Mesenchymal stem cell (in vitro differentiated cells and primary cell): ENCODE data around the gene FIGN.

ENCODE experiments used
- DNase-seq: peaks from one replicate; pipeline ENCODE4 v3.0.0-alpha.2; 2013
- H2AFZ ChIP-seq: one replicate; pipeline ENCODE4 v1.6.1; 2013; ENCODE audit warnings: low read depth, mild to moderate bottlenecking, control low read depth, inconsistent platforms, low read length, moderate library complexity
- H2AK5ac ChIP-seq: 2 replicates; pipeline ENCODE4 v1.6.1; 2013; ENCODE audit warnings: low read length, moderate library complexity, mild to moderate bottlenecking, inconsistent platforms; ENCODE audit not compliant: severe bottlenecking
- H2BK120ac ChIP-seq: one replicate; pipeline ENCODE4 v1.6.1; 2013; ENCODE audit warnings: low read depth, mild to moderate bottlenecking, inconsistent platforms, low read length, moderate library complexity
- H2BK12ac ChIP-seq, 2 experiments: one replicate each; pipeline ENCODE4 v1.6.1; 2013; ENCODE audit warnings: inconsistent platforms in 2 of 2, low read length in 2 of 2, mild to moderate bottlenecking in 2 of 2, moderate library complexity in 2 of 2, control low read depth in 1 of 2
- H2BK15ac ChIP-seq: one replicate; pipeline ENCODE4 v1.6.1; 2013; ENCODE audit warnings: mild to moderate bottlenecking, low read depth, inconsistent platforms; ENCODE audit not compliant: poor library complexity, severe bottlenecking
- H2BK5ac ChIP-seq: 2 replicates; pipeline ENCODE4 v1.6.1; 2013; ENCODE audit warnings: low read depth, mild to moderate bottlenecking, low read length, control low read depth, inconsistent platforms; ENCODE audit not compliant: poor library complexity, severe bottlenecking
- H3K14ac ChIP-seq, 2 experiments: one replicate each; pipeline ENCODE4 v1.6.1; 2013; ENCODE audit warnings: inconsistent platforms in 2 of 2, low read length in 2 of 2, control low read depth in 1 of 2, mild to moderate bottlenecking in 1 of 2, moderate library complexity in 1 of 2
- H3K18ac ChIP-seq, 2 experiments: one replicate each; pipeline ENCODE4 v1.6.1; 2013; ENCODE audit warnings: inconsistent platforms in 2 of 2, low read length in 2 of 2, control low read depth in 1 of 2, low read depth in 1 of 2, mild to moderate bottlenecking in 1 of 2
- H3K23ac ChIP-seq, 2 experiments: one replicate each; pipeline ENCODE4 v1.6.1; 2013; ENCODE audit warnings: inconsistent platforms in 2 of 2, low read length in 2 of 2, mild to moderate bottlenecking in 2 of 2, moderate library complexity in 2 of 2, control low read depth in 1 of 2
- H3K27ac ChIP-seq: 2 replicates; pipeline ENCODE4 v1.5.1; 2013; ENCODE audit warnings: mild to moderate bottlenecking, moderate library complexity, low read length, control low read depth, inconsistent platforms; ENCODE audit not compliant: poor library complexity, severe bottlenecking
- H3K27me3 ChIP-seq, 2 experiments: 2 replicates each; pipeline versions ENCODE4 v1.6.1 to v1.7.0; 2013; ENCODE audit warnings: low read length in 2 of 2, mild to moderate bottlenecking in 2 of 2, moderate library complexity in 2 of 2, control low read depth in 1 of 2, inconsistent platforms in 1 of 2; ENCODE audit not compliant: control insufficient read depth in 1 of 2, insufficient read depth in 1 of 2
- H3K36me3 ChIP-seq, 2 experiments: 2 replicates each; pipeline versions ENCODE4 v1.6.1 to v1.7.0; 2013; ENCODE audit warnings: low read length in 2 of 2, control low read depth in 1 of 2, inconsistent platforms in 1 of 2, low read depth in 1 of 2, mild to moderate bottlenecking in 1 of 2; ENCODE audit not compliant: insufficient read depth in 2 of 2, control insufficient read depth in 1 of 2
- H3K4ac ChIP-seq, 2 experiments: one replicate each; pipeline ENCODE4 v1.6.1; 2013; ENCODE audit warnings: inconsistent platforms in 2 of 2, low read length in 2 of 2, mild to moderate bottlenecking in 2 of 2, moderate library complexity in 2 of 2, control low read depth in 1 of 2, low read depth in 1 of 2
- H3K4me1 ChIP-seq: 2 replicates; pipeline ENCODE4 v1.6.1; 2013; ENCODE audit warnings: low read depth, low read length, control low read depth; ENCODE audit not compliant: control insufficient read depth, insufficient read depth
- H3K4me2 ChIP-seq: 2 replicates; pipeline ENCODE4 v1.6.1; 2013; ENCODE audit warnings: low read length, mild to moderate bottlenecking, inconsistent platforms; ENCODE audit not compliant: poor library complexity, severe bottlenecking
- H3K4me3 ChIP-seq, 2 experiments: 2 replicates each; pipeline versions ENCODE4 v1.5.1 to v1.7.0; 2013; ENCODE audit warnings: low read length in 2 of 2, mild to moderate bottlenecking in 2 of 2, control low read depth in 1 of 2, low read depth in 1 of 2; ENCODE audit not compliant: insufficient read depth in 1 of 2
- H3K79me1 ChIP-seq: replicated peaks from 2 replicates; pipeline ENCODE4 v1.6.1; 2013; ENCODE audit warnings: mild to moderate bottlenecking, control low read depth, low read length, inconsistent platforms; ENCODE audit not compliant: poor library complexity, severe bottlenecking
- H3K9ac ChIP-seq: 2 replicates; pipeline ENCODE4 v1.7.0; 2013; ENCODE audit warnings: mild to moderate bottlenecking, low read length, moderate library complexity
- H3K9me3 ChIP-seq: 2 replicates; pipeline ENCODE4 v1.7.0; 2013; ENCODE audit warnings: mild to moderate bottlenecking, low read length; ENCODE audit not compliant: control insufficient read depth
- H4K8ac ChIP-seq: one replicate; pipeline ENCODE4 v1.6.1; 2013; ENCODE audit warnings: inconsistent platforms, mild to moderate bottlenecking, low read length, moderate library complexity
- H4K91ac ChIP-seq: one replicate; pipeline ENCODE4 v1.6.1; 2013; ENCODE audit warnings: mild to moderate bottlenecking, low read length, inconsistent platforms
- WGBS: methylation state at CpG from one replicate; pipeline ENCODE4 v1.1.7; 2013; ENCODE audit warnings: mixed read lengths; 5-methylcytosine and 5-hydroxymethylcytosine counted together

FIGN gene

DNA sequence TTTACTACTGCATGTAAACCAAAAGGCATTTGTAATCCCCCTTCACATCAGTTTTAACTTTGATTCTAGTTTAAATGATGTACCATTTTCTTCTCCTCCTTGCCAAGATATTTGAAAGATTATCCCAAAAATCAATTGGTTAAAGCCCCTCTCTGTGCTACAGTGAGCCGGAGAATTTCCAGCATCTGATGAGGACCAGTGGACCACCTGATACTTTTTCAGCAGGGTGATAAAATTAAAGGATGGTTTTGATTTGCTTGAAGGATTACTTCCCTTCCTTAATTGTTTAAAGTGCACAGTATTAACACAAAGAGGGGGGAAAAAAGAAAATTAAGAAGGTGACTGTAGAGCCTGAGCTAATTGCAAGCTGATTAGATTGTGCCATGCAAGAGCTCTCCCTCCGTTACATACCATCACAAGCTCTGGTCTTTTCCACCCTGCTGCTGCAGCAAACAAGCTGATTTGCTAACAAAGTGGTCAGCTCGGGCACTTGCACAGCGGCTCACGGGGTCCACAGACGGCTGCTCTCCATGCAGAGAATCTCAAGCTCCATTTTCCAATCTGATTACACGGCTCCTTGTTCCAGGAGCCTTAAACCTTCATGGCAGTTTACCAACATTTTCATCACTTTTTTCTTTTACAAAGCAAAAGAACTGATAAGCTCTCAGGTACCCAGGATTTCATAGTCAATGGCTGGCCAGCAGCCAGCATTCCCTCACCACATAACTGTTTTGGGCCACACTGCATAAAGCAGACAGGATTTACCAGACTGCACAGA is 22.1 kb downstream of the FIGN start:
- Histone ChIP-seq H3K4ac (no peak overlapping the region), H2BK15ac (no peak overlapping the region), H3K9ac (no peak overlapping the region), H3K4me2 (no peak overlapping the region), H3K14ac (no peak overlapping the region), H3K79me1 (peaks cover 5% of the 10 kb centered on the region), H2BK120ac (no peak overlapping the region), H2BK12ac (no peak overlapping the region), H3K9me3 (no peaks in the 10 kb centered on the region), H2AFZ (no peak overlapping the region), H3K4me3 (no peak overlapping the region), H3K23ac (no peak overlapping the region), H3K18ac (no peak overlapping the region), H2BK5ac (no peak overlapping the region), H2AK5ac (no peak overlapping the region), H3K4me1 (peaks cover 2% of the 10 kb centered on the region), H3K36me3 (peaks cover 0 to 3% of the 10 kb centered on the region in 2 experiments), H4K91ac (no peak overlapping the region), H4K8ac (no peak overlapping the region), H3K27ac (no peak overlapping the region), H3K27me3 (no peaks in the 10 kb centered on the region)
- 85% methylated on average over 7 of the region's 7 CpGs for WGBS
- DNase-seq: no peak

DNA sequence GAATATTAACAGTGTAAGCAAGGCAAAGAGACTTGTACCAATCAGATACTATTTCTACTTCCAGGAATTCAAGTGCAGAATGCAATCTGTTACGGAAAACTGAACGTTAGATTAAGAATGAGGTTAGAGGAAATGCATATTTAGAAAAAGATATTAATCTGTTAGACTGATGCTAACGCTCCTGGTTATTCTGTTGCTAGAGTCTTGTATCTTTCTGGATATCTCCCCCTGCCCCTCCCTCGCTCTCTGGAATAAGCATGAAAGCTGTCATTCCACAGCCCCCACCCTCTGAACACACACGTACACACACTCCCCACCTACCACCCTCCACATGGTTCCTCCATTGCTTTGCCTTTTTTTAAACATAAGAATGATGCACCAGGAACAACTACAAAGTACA is 24.1 kb downstream of the FIGN start:
- H3K4me3 ChIP-seq: no peak overlapping the region
- H2BK15ac ChIP-seq: no peak overlapping the region
- H4K91ac ChIP-seq: no peak overlapping the region
- no peaks in the 10 kb centered on the region for H3K9me3 ChIP-seq
- 95% methylated on average over 3 of the region's 5 CpGs for WGBS
- no peak overlapping the region for H2BK12ac ChIP-seq
- no peak for DNase-seq
- H2BK5ac ChIP-seq: no peak overlapping the region
- H3K4me1 ChIP-seq: peaks cover 2% of the 10 kb centered on the region
- H4K8ac ChIP-seq: no peak overlapping the region
- H3K9ac ChIP-seq: no peak overlapping the region
- no peaks in the 10 kb centered on the region for H3K27me3 ChIP-seq
- no peak overlapping the region for H3K4me2 ChIP-seq
- no peak overlapping the region for H3K4ac ChIP-seq
- H3K18ac ChIP-seq: no peak overlapping the region
- H2AFZ ChIP-seq: no peak overlapping the region
- no peak overlapping the region for H3K27ac ChIP-seq
- no peak overlapping the region for H3K14ac ChIP-seq
- peaks cover 0 to 3% of the 10 kb centered on the region in 2 experiments for H3K36me3 ChIP-seq
- no peak overlapping the region for H2AK5ac ChIP-seq
- H2BK120ac ChIP-seq: no peak overlapping the region
- H3K79me1 ChIP-seq: peaks cover 7% of the 10 kb centered on the region
- no peak overlapping the region for H3K23ac ChIP-seq

DNA sequence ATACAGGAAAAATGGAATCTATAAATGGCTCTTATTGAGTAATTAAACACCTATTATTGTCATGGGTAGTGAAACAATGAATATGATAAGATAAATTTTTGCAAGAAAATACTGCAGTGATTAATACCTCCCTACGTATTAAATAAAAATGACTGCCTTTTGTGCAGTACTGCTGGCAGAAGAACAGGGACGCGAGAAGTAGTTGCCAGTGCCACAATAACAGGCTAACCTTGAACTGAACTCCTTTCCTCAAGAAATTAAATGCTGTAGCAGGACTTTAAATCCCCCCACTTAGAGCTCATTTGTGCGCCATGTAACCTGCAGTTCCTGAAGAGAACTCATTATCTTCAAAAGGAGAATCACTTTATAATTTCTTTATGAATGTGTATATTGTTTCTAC is 24.6 kb downstream of the FIGN start:
- WGBS: 100% methylated on average over 3 of the region's 4 CpGs

DNA sequence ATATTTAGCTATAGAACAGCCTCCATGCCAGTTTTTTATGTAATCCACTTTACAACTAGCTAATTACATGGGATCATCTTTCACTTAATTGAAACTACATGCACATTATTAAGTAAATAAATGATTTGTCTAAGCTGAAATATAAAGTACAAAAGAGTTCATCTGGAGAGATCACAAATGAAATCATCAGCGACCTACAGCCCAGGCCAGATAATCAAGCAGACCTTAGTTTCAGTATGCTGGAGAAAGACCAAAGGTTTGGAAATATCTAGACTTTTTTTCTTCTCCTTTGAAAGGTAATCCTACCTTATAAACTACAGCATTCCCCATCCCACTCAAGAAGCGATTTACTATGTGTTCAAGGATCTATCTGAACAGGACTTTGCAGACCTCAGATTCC is 26.5 kb downstream of the FIGN start:
- H3K27ac ChIP-seq: no peak overlapping the region
- H2AK5ac ChIP-seq: no peak overlapping the region
- 98% methylated on average over 2 of the region's 2 CpGs for WGBS
- H3K79me1 ChIP-seq: peaks cover 8% of the 10 kb centered on the region
- H4K8ac ChIP-seq: no peak overlapping the region
- no peak overlapping the region for H3K14ac ChIP-seq
- no peak overlapping the region for H2BK5ac ChIP-seq
- no peak overlapping the region for H4K91ac ChIP-seq
- H2BK15ac ChIP-seq: no peak overlapping the region
- peaks cover 2% of the 10 kb centered on the region for H3K4me1 ChIP-seq
- H2BK12ac ChIP-seq: no peak overlapping the region
- no peak overlapping the region for H3K9ac ChIP-seq
- no peak overlapping the region for H3K23ac ChIP-seq
- H2AFZ ChIP-seq: no peak overlapping the region
- no peak overlapping the region for H2BK120ac ChIP-seq
- H3K4me3 ChIP-seq: no peak overlapping the region
- no peaks in the 10 kb centered on the region for H3K36me3 ChIP-seq
- H3K9me3 ChIP-seq: no peaks in the 10 kb centered on the region
- no peak for DNase-seq
- H3K18ac ChIP-seq: no peak overlapping the region
- no peaks in the 10 kb centered on the region for H3K27me3 ChIP-seq
- no peak overlapping the region for H3K4ac ChIP-seq
- no peak overlapping the region for H3K4me2 ChIP-seq

More for the DNA sequence above, 24.6 kb downstream of the FIGN start:
- Histone ChIP-seq H3K4me2 (no peak overlapping the region), H3K4me1 (peaks cover 2% of the 10 kb centered on the region), H3K27ac (no peak overlapping the region), H2AK5ac (no peak overlapping the region), H2BK15ac (no peak overlapping the region), H3K18ac (no peak overlapping the region), H3K23ac (no peak overlapping the region), H3K27me3 (no peaks in the 10 kb centered on the region), H4K8ac (no peak overlapping the region), H3K36me3 (peaks cover 0 to 3% of the 10 kb centered on the region in 2 experiments), H3K4me3 (no peak overlapping the region), H2BK5ac (no peak overlapping the region), H2BK12ac (no peak overlapping the region), H3K14ac (no peak overlapping the region), H2BK120ac (no peak overlapping the region), H3K4ac (no peak overlapping the region), H3K9me3 (no peaks in the 10 kb centered on the region), H3K9ac (no peak overlapping the region), H4K91ac (no peak overlapping the region), H3K79me1 (peaks cover 7% of the 10 kb centered on the region), H2AFZ (no peak overlapping the region)
- no peak for DNase-seq
